Skin epidermis (tissue), 12 donors: ENCODE results near the gene EHD2.
"Not testable (repeated sequence)": the region's sequence is repeated elsewhere in the genome, so short reads cannot be mapped to it uniquely, and the experiment has no call there.

Source experiments
- H3K27ac ChIP-seq, 21 experiments: fragments of 200-600 bp; sonication (generic) in 11 of 21; one replicate each; pipeline ENCODE4 v1.5.0; 2020; ENCODE audit warnings: mild to moderate bottlenecking in 3 of 21, inconsistent platforms in 2 of 21, moderate library complexity in 2 of 21
- H3K4me3 ChIP-seq, 7 experiments: fragments of 200-600 bp; sonication (generic) in 2 of 7; one replicate each; pipeline ENCODE4 v1.5.0; 2020; ENCODE audit warnings: inconsistent platforms in 2 of 7, mild to moderate bottlenecking in 2 of 7, moderate library complexity in 1 of 7

EHD2 gene

GRCh38 chr19:47781590-47782262 is 68.5 kb downstream of the EHD2 start:
- Histone ChIP-seq H3K27ac (peak overlapping the region in 2 of 21 experiments; percentile 14 to 99), H3K4me3 (no peak overlapping the region)

- Histone ChIP-seq H3K4me3 (no peak overlapping the region), H3K27ac (no peak overlapping the region)
Observed at GRCh38 chr19:47786566-47786965, 73.3 kb downstream of the EHD2 start.

DNA sequence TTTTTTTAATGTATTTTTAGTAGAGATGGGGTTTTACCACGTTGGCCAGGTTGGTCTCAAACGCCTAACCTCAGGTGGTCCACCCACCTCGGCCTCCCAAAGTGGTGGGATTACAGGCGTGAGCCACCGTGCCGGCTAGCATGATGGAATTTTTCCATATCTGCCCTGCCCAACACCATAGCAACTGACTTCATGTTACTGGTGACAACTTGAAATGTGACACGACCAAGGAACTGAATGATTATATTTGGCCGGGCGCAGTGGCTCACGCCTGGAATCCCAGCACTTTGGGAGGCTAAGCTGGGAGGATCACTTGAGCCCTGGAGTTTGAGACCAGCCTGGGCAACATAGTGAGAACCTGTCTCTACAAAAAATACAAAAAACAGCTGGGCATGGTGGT is 74.1 kb downstream of the EHD2 start:
- H3K4me3 ChIP-seq, H3K27ac ChIP-seq: not testable (repeated sequence)

GRCh38 chr19:47789811-47790210 is 76.6 kb downstream of the EHD2 start:
- H3K4me3 ChIP-seq, H3K27ac ChIP-seq: not testable (repeated sequence)

GRCh38 chr19:47790398-47790814 is 77.2 kb downstream of the EHD2 start:
- H3K4me3 ChIP-seq = no peak overlapping the region
- H3K27ac ChIP-seq = no peak overlapping the region

DNA sequence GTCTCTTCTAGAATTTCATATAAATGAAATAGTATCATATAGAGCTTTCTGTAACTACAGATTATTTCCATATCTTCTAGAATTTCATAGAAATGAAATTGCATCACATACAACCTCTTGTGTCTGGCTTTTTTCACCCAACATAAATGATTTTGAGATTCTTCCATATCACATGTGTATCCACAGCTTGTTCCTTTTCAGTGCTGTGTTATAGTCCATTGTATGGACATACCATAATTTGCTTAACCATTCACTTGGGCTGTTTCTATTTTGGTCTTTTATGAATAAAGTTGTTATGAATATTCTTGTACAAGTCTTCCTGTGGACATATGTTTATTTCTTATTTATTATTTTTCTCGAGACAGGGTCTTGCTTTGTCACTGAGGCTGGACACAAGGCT is 79.4 kb downstream of the EHD2 start:
- Histone ChIP-seq H3K27ac (no peak overlapping the region), H3K4me3 (no peak overlapping the region)
